Lower leg skin (tissue), 4 donors: ENCODE measurements around the gene CNTN4. TPM values are rescaled to one million over a fixed set of nuclear protein-coding genes. Genes with fewer than 3 reads are reported as not detected.

ENCODE experiments used
- DNase-seq, 2 donors: peaks; one replicate each; pipeline ENCODE4 v3.0.0-alpha.2; 2019; ENCODE audit warnings: low spot score in 2 of 2
- H3K4me3 ChIP-seq: fragments of 200-600 bp; sonication (generic); 2 replicates; pipeline ENCODE4 v1.5.1; 2017; ENCODE audit warnings: mild to moderate bottlenecking, low read depth; ENCODE audit not compliant: poor library complexity, severe bottlenecking
- POLR2A ChIP-seq, 2 donors: fragments of 450-650 bp; IDR thresholded peaks; one replicate each; pipeline ENCODE4 v1.6.1; 2016 to 2017; ENCODE audit warnings: antibody characterized with exemption in 2 of 2, mild to moderate bottlenecking in 1 of 2, moderate library complexity in 1 of 2
- WGBS, 2 donors: methylation state at CpG; one replicate each; pipeline ENCODE4 v1.1.5; 2018; 5-methylcytosine and 5-hydroxymethylcytosine counted together
- intact Hi-C: fragments of 100-400 bp; cut with DNase I; formaldehyde crosslinking; loops from one replicate; pipeline ENCODE4 v1.15.0; 2023; ENCODE audit warnings: low total_unique reads
- total RNA-seq, 4 donors: library from RNA; depleted of rRNA; stranded (reverse); fragments of >200 nt; gene quantifications; one replicate each; pipeline ENCODE4 v1.1.0, GENCODE V29; 2016
- TF ChIP-seq, protein P1 (sequence below), 3 donors: fragments of 450-650 bp; IDR thresholded peaks; one replicate each; pipeline ENCODE4 v1.5.1; 2016; ENCODE audit warnings: antibody characterized with exemption in 3 of 3, mild to moderate bottlenecking in 3 of 3, moderate library complexity in 2 of 3

Gene CNTN4
- total RNA-seq, 4 donors from 2014 or later = 1.8 to 6.1 (median 2.6) TPM

DNA sequence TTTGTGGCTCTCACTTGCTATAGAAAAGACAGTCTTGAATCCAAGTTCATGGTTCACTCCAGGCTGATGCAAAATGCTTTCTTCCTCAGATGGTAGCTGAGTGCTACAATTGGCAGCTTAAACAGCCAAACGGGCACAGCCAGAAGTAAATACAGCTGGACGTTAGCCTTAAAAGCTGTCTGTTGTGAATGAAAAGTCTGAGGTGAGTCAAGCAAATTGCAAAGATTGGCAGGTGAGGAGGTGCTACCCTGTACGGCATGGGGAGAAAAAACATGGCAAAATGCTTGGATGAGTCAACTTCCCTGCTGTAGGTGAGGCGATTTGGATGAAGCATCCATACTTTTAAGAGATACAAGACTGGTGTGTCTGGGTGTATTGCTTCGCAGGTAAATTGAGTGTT is 971.1 kb downstream of the CNTN4 start:
- intact Hi-C loops = no loop called here
- no peak for TF ChIP-seq POLR2A (IDR thresholded peaks at IDR 0.05)
- TF ChIP-seq, protein P1, sequence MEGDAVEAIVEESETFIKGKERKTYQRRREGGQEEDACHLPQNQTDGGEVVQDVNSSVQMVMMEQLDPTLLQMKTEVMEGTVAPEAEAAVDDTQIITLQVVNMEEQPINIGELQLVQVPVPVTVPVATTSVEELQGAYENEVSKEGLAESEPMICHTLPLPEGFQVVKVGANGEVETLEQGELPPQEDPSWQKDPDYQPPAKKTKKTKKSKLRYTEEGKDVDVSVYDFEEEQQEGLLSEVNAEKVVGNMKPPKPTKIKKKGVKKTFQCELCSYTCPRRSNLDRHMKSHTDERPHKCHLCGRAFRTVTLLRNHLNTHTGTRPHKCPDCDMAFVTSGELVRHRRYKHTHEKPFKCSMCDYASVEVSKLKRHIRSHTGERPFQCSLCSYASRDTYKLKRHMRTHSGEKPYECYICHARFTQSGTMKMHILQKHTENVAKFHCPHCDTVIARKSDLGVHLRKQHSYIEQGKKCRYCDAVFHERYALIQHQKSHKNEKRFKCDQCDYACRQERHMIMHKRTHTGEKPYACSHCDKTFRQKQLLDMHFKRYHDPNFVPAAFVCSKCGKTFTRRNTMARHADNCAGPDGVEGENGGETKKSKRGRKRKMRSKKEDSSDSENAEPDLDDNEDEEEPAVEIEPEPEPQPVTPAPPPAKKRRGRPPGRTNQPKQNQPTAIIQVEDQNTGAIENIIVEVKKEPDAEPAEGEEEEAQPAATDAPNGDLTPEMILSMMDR (IDR thresholded peaks at IDR 0.05) = no peak
- no peak for DNase-seq
- H3K4me3 ChIP-seq = no peak overlapping the region
- WGBS, 2 donors = 67% methylated on average over 5 of the region's 5 CpGs

DNA sequence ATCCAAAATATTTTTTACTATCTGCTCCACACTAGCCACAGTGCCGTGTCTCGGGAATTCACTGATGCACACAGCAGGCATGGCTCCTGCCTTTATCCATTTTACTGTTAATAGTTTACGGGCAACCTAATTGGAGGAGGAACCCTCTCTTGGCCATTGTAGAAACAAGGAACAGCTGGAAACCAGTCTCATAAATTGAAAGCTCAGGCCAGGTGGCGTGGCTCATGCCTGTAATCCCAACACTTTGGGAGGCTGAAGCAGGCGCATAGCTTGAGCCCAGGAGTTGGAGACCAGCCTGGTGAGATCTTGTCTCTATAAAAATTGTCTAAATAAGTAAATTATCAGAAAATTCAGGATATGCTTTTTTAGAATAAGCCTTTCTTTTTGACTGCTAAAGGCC is 972.5 kb downstream of the CNTN4 start:
- TF ChIP-seq POLR2A (IDR thresholded peaks at IDR 0.05) = no peak
- TF ChIP-seq, protein P1 (IDR thresholded peaks at IDR 0.05) = no peak
- WGBS, 2 donors = 70 to 76% methylated on average over 5 of the region's 5 CpGs
- H3K4me3 ChIP-seq = no peak overlapping the region
- no peak for DNase-seq
- intact Hi-C loops = no loop called here

DNA sequence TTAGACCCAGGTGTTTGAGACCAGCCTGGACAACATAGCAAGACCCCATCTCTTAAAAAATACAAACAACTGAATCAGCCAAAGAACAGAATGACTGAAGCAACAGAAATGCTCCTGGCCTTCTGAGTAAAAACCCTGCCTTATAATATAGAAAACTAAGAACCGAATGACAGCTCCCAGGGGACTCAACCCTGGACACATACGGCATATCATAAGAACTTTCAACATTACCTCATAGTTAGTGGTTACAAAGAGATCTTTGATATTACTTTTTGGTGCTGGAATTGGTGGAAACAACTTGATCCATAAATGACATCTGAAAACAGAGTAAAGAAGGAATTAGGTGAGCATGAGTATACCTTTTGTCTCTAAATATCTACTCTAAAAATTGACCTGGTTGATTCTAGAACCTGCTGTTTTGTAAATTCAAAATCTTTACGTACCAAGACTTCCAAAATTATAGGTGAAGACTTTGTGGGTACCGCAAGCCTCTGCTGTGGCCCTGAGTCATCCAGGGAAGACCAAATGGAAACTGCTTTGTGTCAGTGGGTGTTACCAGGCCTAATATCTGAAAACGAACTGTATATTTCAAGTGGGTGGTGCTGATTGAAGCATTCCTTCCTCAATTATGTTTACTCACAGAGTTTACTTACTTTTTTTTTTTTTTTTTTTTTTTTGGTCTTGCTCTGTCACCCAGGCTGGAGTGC is 976.0 kb downstream of the CNTN4 start:
- WGBS, 2 donors = 83 to 86% methylated on average over 5 of the region's 5 CpGs
- TF ChIP-seq, protein P1 (IDR thresholded peaks at IDR 0.05) = no peak
- TF ChIP-seq POLR2A (IDR thresholded peaks at IDR 0.05) = no peak
- H3K4me3 ChIP-seq = no peak overlapping the region
- no peak for DNase-seq
- intact Hi-C loops = no loop called here

DNA sequence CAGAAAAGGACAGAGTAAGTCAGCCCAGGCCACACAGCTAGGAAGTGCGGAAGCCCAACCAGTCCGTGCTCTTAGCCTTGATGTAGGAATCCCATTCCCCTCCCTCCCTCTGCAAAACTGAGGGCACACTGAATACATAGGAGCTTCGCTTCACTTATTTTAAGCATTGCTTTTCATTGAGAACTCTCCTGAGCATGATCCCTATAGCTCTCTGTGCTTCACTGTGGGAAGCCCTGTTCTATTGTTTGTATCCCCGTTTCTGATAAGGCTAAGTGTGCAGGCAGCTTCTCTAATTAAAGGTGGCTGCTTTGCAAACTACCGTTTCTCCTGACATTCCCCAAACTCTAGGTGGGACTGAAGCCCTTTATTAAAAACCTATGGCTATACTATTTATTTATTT is 981.6 kb downstream of the CNTN4 start:
- WGBS, 2 donors = 67 to 73% methylated on average over 5 of the region's 5 CpGs
- intact Hi-C loops = no loop called here
- DNase-seq = no peak
- TF ChIP-seq POLR2A (IDR thresholded peaks at IDR 0.05) = no peak
- TF ChIP-seq, protein P1 (IDR thresholded peaks at IDR 0.05) = no peak
- H3K4me3 ChIP-seq = no peak overlapping the region

DNA sequence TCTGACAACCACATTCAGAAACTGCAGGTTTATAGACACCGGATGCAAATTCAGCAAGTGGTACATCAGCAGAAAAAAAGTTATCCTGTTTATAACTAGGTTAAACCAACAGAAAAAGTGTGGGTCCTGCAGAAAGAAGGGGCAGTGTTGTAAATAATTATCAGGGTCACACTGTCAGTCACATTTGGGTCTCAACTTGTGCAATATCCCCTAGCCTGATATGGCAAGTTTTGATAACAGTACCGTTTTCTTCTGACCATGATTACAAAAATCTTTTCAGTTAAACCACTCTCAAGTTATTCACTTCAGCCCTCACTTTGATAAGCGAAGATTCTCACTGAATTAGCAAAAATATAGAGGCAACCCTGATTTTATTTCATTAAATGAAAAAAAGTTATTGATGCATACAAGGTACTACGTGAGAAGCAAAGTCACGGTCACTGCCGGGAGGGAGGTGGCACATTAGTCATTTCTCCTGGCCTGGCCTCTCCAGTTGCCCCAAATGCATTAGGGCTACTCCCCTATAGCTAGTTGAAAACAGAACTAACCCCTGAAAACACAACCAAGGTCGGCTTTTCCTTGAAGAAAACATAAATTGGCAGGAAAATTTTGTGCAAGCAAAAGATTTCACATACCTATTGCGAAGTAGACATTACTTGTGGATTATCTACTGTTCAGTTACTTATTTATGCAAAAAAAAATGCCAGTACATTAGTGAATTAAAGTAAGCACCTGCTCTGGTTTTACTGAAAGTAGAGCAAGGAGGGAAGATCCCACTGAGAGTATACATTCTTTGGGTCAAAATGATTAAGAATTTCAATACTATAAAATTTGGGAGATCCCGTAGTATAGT is 982.9 kb downstream of the CNTN4 start:
- intact Hi-C loops = no loop called here
- 78 to 89% methylated on average over 9 of the region's 9 CpGs for WGBS, 2 donors
- no peak for TF ChIP-seq POLR2A (IDR thresholded peaks at IDR 0.05)
- TF ChIP-seq, protein P1 (IDR thresholded peaks at IDR 0.05) = no peak
- no peak for DNase-seq
- H3K4me3 ChIP-seq = no peak overlapping the region
